GM19452 (cell line): ENCODE data around the gene CCDC77.

Experiments
- ATAC-seq: cut with Tn5 transposase; IDR thresholded peaks from one replicate; pipeline ENCODE4 v1.9.1; 2021; ENCODE audit not compliant: unreplicated experiment

Gene CCDC77

GRCh38 chr12:452667-453210 lies 51.3 kb downstream of the CCDC77 start:
- no peak for ATAC-seq

- no peak for ATAC-seq
Measured at GRCh38 chr12:454833-455232, 53.4 kb downstream of the CCDC77 start.

GRCh38 chr12:455821-456220 lies 54.4 kb downstream of the CCDC77 start:
- no peak for ATAC-seq

GRCh38 chr12:457676-458075 lies 56.2 kb downstream of the CCDC77 start:
- no peak for ATAC-seq

GRCh38 chr12:459050-459429 lies 57.6 kb downstream of the CCDC77 start:
- no peak for ATAC-seq

- no peak for ATAC-seq
Measured at GRCh38 chr12:459430-460258, 58.2 kb downstream of the CCDC77 start, which contains the start of gene B4GALNT3. TSS of gene B4GALNT3 (plus strand) at chr12:459939. CDS start at chr12:460377, 438 bp downstream.

- ATAC-seq, result no peak
Measured at GRCh38 chr12:460261-461230, 59.1 kb downstream of the CCDC77 start.

GRCh38 chr12:461425-461824 lies 60.0 kb downstream of the CCDC77 start:
- no peak for ATAC-seq

GRCh38 chr12:462936-463705 lies 61.7 kb downstream of the CCDC77 start:
- ATAC-seq, result no peak

- no peak for ATAC-seq
Measured at GRCh38 chr12:464484-465267, 63.2 kb downstream of the CCDC77 start.

- ATAC-seq, result no peak
Measured at GRCh38 chr12:466039-466438, 64.6 kb downstream of the CCDC77 start.

- no peak for ATAC-seq
Measured at GRCh38 chr12:466762-467161, 65.3 kb downstream of the CCDC77 start.

GRCh38 chr12:467591-467990 lies 66.1 kb downstream of the CCDC77 start:
- no peak for ATAC-seq

- no peak for ATAC-seq
Measured at GRCh38 chr12:468671-469389, 67.4 kb downstream of the CCDC77 start.

- ATAC-seq, result no peak
Measured at GRCh38 chr12:470133-470532, 68.7 kb downstream of the CCDC77 start.

GRCh38 chr12:473198-473597 lies 71.8 kb downstream of the CCDC77 start:
- no peak for ATAC-seq

GRCh38 chr12:473863-474577 lies 72.6 kb downstream of the CCDC77 start:
- ATAC-seq, result no peak

GRCh38 chr12:475286-475685 lies 73.8 kb downstream of the CCDC77 start:
- no peak for ATAC-seq

GRCh38 chr12:479161-479560 lies 77.7 kb downstream of the CCDC77 start:
- no peak for ATAC-seq
